Activated naive CD8-positive, alpha-beta T cell treated with anti-CD3 and anti-CD28 coated beads for 36 hours (primary cell): ENCODE results near the gene GON4L. TPM values are rescaled to one million over a fixed set of nuclear protein-coding genes. Genes with fewer than 3 reads are reported as not detected.
A peak's percentile ranks its signal among the peaks of the same experiment; 100 is the strongest.
"Not testable (repeated sequence)": the region's sequence is repeated elsewhere in the genome, so short reads cannot be mapped to it uniquely, and the experiment has no call there.

Experiments
- DNase-seq: peaks from one replicate; pipeline ENCODE4 v3.0.0; 2021
- H3K27ac Mint-ChIP-seq: one replicate; pipeline ENCODE4 v1.8.0; 2022; ENCODE audit warnings: mild to moderate bottlenecking, moderate library complexity, mixed read lengths
- H3K27me3 Mint-ChIP-seq: one replicate; pipeline ENCODE4 v1.8.0; 2022; ENCODE audit warnings: mild to moderate bottlenecking, mixed read lengths
- H3K36me3 Mint-ChIP-seq: one replicate; pipeline ENCODE4 v1.8.0; 2021; ENCODE audit warnings: mild to moderate bottlenecking, mixed read lengths
- H3K4me1 Mint-ChIP-seq: one replicate; pipeline ENCODE4 v1.8.0; 2021; ENCODE audit warnings: mixed read lengths
- H3K4me3 Mint-ChIP-seq: one replicate; pipeline ENCODE4 v1.8.0; 2022; ENCODE audit warnings: mild to moderate bottlenecking, moderate library complexity, mixed read lengths
- H3K9me3 Mint-ChIP-seq: one replicate; pipeline ENCODE4 v1.8.0; 2022; ENCODE audit warnings: mixed read lengths
- total RNA-seq, 2 experiments: library from RNA; stranded (reverse); gene quantifications; one replicate each; pipeline ENCODE4 v1.2.3, GENCODE V29; 2021

The GON4L gene
- total RNA-seq, 2 experiments from 2014 or later: 39.3 to 41.1 TPM

DNA sequence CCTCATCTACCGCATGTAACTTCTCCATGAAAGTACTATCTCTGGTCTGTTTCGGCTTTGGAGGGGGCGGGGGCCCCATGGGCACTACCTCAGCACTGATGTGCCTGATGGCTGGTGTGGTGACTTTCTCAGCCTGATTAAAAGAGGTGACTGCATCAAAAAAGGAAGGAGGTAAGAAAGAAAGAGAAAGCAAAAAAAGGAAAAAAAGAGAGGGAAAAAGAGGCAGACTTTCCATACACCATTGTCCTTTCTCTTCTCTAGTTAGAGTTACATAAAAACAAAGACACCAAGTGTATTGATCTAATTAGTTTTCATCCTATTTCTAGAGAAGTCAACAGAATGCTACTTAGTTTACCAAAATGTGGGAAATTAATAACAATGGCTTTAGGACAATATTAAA, 43.3 kb downstream of the GON4L start:
- no peaks in the 10 kb centered on the region for H3K9me3 Mint-ChIP-seq
- H3K27ac Mint-ChIP-seq: peak overlapping the region; percentile 30
- peaks cover 4% of the 10 kb centered on the region for H3K4me1 Mint-ChIP-seq
- no peak overlapping the region for H3K4me3 Mint-ChIP-seq
- no peak for DNase-seq
- H3K27me3 Mint-ChIP-seq: no peaks in the 10 kb centered on the region
- peaks cover 19% of the 10 kb centered on the region for H3K36me3 Mint-ChIP-seq

DNA sequence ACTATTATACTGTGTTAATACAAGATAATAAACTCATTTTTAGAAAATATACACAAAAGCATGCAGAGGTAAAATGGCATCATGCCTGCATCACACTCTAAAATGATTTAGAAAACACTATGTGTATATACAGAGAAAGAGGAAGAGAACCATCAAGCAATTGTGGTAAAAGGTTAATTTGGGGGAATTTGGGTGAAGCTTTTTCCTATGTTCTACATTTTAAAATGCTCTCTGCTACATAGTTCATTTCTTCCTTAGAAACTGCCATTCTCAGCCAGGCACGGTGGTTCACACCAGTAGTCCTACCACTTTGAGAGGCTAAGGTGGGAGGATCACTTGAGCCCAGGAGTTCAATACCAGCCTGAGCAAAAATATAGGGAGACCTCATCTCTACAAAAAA, 44.1 kb downstream of the GON4L start:
- Mint-ChIP-seq H3K27ac (no peak overlapping the region), H3K4me1 (peaks cover 4% of the 10 kb centered on the region), H3K9me3 (no peaks in the 10 kb centered on the region), H3K27me3 (no peaks in the 10 kb centered on the region), H3K4me3 (no peak overlapping the region), H3K36me3 (peaks cover 20% of the 10 kb centered on the region)
- DNase-seq: no peak

DNA sequence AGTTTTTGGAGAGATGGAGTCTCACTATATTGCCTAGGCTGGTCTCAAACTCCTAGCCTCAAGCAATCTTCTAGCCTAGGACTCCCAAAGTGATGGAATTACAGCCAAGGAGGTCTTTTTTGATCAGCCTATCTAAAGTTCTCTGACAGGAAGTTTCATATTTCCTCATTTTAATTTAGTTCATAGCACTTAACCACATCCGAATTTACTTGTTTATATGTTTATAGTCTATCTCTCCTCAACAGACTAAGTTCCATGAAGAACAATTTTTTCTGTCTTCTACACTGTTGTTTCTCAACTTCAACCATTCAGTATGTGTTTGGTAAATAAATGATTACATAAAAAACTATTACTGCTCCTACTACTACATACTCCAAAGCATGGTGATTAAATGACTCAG, 47.9 kb downstream of the GON4L start:
- Mint-ChIP-seq H3K27ac (no peak overlapping the region), H3K27me3 (no peaks in the 10 kb centered on the region), H3K36me3 (peaks cover 22% of the 10 kb centered on the region), H3K4me3 (no peak overlapping the region), H3K9me3 (no peaks in the 10 kb centered on the region), H3K4me1 (peaks cover 4% of the 10 kb centered on the region)
- no peak for DNase-seq

DNA sequence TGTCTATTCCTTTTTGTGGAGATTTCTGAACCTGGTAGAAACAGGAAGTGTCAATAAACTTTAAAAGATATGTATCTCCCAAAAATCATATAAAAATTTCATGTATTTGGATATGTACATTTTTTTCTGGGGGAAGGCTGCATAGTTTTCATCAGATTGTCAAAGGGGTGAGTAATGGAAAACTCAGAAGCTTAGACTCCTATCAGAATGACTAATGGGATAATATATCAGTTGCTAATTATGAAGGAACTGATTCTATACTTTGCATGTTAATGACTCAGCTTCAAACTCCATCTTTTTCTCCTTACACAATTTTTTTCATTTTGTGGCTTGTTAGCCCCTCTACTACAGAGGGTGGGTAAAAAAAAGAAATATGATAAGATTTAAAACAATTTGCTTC, 55.9 kb downstream of the GON4L start:
- Mint-ChIP-seq H3K4me3 (no peak overlapping the region), H3K27me3 (no peaks in the 10 kb centered on the region), H3K4me1 (peaks cover 3% of the 10 kb centered on the region), H3K36me3 (peaks cover 24% of the 10 kb centered on the region), H3K9me3 (no peaks in the 10 kb centered on the region), H3K27ac (peak overlapping the region; percentile 83)
- no peak for DNase-seq

DNA sequence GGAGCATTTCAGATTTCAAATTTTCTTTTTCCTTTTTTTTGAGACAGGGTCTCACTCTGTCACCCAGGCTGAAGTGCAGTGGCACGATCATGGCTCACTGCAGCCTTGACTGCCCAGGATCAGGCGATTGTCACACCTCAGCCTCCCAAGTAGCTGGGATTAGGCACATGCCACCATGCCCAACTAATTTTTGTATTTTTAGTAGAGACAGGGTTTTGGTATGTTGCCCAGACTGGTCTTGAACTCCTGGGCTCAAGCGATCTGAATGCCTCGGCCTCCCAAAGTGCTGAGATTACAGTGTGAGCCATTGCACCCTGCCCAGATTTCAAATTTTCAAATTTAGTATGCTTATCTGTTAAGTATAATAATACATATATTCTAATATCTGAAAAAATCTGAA, 61.4 kb downstream of the GON4L start:
- H3K27me3 Mint-ChIP-seq, H3K4me3 Mint-ChIP-seq, H3K9me3 Mint-ChIP-seq, DNase-seq, H3K4me1 Mint-ChIP-seq, H3K27ac Mint-ChIP-seq: not testable (repeated sequence)
- peaks cover 11% of the 10 kb centered on the region for H3K36me3 Mint-ChIP-seq

DNA sequence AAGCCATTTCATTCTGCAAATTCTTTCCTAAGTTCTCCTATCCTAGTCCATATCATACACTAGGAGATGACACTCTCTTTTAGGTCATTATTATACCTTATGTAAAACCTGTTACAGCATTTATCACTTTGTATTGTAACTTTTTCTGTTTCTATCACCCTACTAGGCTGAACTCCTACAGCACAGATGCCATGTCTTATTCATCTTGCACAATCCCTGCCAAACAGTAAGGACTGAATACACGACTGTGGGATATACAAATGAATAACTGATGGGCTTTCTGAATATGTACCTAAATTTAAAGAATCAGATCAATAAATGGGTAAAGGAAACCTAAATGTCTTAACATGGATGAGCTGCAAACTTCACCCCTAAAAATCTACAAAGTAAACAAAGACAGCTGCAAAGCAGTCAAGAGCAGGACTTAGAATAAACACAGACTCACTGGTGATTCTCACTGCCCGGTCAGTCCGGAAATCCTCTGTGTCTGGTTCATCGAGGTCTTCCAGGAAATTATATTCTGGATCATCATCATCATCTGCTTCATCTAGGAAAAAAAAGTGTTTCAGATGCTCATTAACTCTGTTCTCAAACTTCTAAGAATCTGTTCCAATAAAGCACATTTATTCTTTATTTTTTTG, 62.3 kb downstream of the GON4L start:
- peaks cover 7% of the 10 kb centered on the region for H3K36me3 Mint-ChIP-seq

DNA sequence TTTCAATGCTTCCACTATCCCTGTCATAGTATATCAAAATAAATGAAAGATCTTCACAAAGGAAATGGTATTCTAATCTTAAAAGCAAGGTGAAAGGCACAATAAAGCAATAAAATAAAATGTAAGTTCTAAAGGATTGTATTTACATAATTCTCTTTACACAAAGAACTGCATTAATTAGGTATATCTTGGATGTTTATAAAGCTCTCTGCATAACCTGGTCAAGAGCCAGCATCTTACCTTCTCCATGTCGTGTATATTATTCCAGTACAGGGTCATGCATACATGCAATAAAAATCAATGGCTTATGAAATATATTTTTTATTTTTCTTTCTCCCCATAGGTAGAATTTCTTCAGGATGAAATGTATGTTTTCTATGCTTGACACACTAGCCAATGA, 63.8 kb downstream of the GON4L start:
- Mint-ChIP-seq H3K27ac (no peak overlapping the region), H3K36me3 (no peaks in the 10 kb centered on the region), H3K4me3 (no peak overlapping the region), H3K4me1 (no peaks in the 10 kb centered on the region), H3K9me3 (no peaks in the 10 kb centered on the region), H3K27me3 (no peaks in the 10 kb centered on the region)
- DNase-seq: no peak

More for the DNA sequence above, 62.3 kb downstream of the GON4L start:
- Mint-ChIP-seq H3K27ac (no peak overlapping the region), H3K27me3 (no peaks in the 10 kb centered on the region), H3K4me1 (no peaks in the 10 kb centered on the region), H3K9me3 (no peaks in the 10 kb centered on the region), H3K4me3 (no peak overlapping the region)
- DNase-seq: no peak

DNA sequence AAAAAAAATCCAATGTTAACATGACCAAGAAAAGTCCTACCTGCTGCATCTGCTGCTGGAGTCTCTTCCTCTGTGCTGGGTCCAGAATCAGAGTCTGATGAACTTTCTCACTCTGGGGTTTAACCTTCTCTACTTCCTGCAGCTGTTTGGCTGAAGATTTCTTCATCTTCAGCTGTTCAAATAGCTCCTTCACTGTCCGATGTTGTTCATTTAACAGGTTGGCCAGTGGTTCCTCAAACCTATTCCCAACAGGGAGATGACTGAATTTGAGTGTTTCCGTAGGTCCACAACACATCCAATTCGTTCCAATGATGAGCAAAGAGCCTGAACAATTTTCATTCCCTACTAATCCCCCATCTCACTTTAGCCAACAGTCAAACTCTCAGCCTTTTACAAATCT, 79.4 kb downstream of the GON4L start:
- Mint-ChIP-seq H3K36me3 (peaks cover 27% of the 10 kb centered on the region), H3K4me1 (peaks cover 6% of the 10 kb centered on the region), H3K4me3 (no peak overlapping the region), H3K27me3 (no peaks in the 10 kb centered on the region), H3K27ac (no peak overlapping the region), H3K9me3 (no peaks in the 10 kb centered on the region)
- no peak for DNase-seq

DNA sequence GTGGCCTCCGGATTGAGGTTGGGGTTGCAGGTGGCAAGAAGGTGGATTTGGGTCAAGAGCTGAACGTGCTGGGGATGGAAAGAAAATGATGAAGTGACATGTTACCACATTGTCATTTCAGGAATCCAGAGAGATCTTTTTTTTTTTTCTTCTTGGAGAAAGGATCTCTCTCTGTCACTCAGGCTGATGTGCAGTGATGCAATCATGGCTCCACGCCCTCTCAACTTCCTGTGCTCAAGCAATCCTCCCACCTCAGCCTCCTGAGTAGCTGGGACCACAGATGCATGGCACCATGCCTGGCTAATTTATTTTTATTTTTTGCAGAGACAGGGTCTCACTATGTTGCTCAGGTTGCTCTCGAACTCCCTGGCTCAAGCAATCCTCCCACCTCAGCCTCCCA, 80.6 kb downstream of the GON4L start:
- Mint-ChIP-seq H3K27me3 (no peaks in the 10 kb centered on the region), H3K36me3 (peaks cover 25% of the 10 kb centered on the region), H3K27ac (peak overlapping the region; percentile 74), H3K9me3 (no peaks in the 10 kb centered on the region), H3K4me1 (peaks cover 6% of the 10 kb centered on the region), H3K4me3 (no peak overlapping the region)
- no peak for DNase-seq

DNA sequence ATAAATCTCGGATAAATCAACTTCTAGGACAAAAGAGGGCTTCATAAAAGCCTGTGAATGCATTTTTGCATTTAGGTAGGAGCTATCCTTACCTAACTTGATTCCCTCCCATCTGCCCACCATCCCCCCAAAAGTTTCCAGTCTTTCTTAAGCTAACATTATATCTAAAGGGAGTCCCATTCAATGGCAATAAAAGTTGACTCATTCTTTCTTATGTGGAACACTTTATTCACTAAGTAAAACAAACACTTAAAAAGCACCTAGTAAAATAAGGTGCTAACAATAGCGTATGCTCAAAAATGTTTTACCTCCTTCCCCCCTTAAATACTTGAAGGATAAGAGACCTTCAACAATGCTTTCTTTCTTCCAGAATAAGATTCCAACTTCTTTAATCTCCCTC, 83.8 kb downstream of the GON4L start:
- no peaks in the 10 kb centered on the region for H3K9me3 Mint-ChIP-seq
- H3K4me1 Mint-ChIP-seq: peaks cover 6% of the 10 kb centered on the region
- no peak overlapping the region for H3K4me3 Mint-ChIP-seq
- no peak overlapping the region for H3K27ac Mint-ChIP-seq
- no peak for DNase-seq
- peaks cover 25% of the 10 kb centered on the region for H3K36me3 Mint-ChIP-seq
- no peaks in the 10 kb centered on the region for H3K27me3 Mint-ChIP-seq

DNA sequence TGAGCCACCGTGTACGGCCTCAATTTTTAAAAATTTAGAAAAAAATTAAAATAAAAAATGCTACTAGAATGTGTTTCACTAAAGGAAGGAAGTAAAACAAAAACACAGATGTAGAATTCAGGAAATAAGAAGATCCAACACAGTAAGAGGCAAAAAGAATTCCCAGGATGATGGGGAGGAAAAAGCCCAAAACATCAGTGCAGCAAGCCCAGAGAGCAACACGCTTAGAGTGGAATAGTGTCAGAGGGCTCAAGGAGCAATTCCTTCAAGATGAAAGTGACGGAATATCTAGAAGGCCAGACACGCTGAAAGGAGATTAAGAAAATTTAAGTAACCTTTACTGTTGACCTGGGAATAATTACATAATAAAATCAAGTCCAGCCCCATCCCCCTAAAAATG, 87.8 kb downstream of the GON4L start:
- H3K9me3 Mint-ChIP-seq: no peaks in the 10 kb centered on the region
- H3K27ac Mint-ChIP-seq: no peak overlapping the region
- H3K36me3 Mint-ChIP-seq: peaks cover 9% of the 10 kb centered on the region
- no peaks in the 10 kb centered on the region for H3K27me3 Mint-ChIP-seq
- DNase-seq: no peak
- peaks cover 4% of the 10 kb centered on the region for H3K4me1 Mint-ChIP-seq
- H3K4me3 Mint-ChIP-seq: no peak overlapping the region

DNA sequence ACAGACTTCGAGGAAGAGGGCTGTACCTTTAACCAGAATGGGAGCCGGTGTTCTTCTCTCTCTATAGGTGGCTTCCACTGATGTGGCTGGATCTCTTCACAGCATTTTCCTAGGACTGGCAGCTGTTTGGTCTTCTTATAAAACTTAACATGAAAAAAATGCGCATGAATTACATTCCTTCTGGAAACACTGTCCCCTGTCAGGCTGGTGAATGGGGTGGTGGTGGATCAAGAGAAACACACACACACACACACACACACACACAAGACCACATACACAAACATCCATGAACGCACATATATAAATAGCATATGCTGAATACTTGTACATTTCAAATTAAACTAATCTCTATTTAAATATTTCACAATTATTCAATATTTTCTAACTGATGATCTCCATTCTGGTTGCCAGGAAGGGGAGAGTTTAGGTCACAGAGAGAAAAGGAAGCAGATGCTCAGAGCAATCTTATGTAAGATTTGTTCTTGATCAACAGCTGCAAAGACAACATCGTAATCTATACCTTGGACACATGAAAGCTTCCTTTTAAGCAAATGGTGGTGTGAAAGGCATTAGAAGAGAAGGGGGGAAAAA, 89.5 kb downstream of the GON4L start:
- not testable (repeated sequence) for H3K27ac Mint-ChIP-seq, H3K4me1 Mint-ChIP-seq, H3K9me3 Mint-ChIP-seq, H3K36me3 Mint-ChIP-seq, DNase-seq, H3K27me3 Mint-ChIP-seq, H3K4me3 Mint-ChIP-seq

DNA sequence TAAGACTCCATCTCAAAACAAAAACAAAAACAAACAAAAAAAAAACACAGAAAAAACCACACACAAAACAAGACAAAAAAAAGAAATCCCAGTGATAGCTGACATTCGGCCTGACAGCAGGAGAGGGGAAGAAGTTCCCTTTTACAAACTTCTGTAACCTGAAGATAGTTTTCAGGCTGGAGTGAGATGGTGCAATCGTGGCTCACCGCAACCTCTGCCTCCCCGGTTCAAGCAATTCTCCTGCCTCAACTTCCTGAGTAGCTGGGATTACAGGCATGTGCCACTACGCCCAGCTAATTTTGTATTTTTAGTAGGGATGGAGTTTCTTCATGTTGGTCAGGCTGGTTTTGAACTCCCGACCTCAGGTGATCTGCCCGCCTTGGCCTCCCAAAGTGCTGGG, 93.0 kb downstream of the GON4L start:
- H3K27me3 Mint-ChIP-seq, DNase-seq, H3K9me3 Mint-ChIP-seq, H3K4me1 Mint-ChIP-seq, H3K4me3 Mint-ChIP-seq, H3K27ac Mint-ChIP-seq: not testable (repeated sequence)
- H3K36me3 Mint-ChIP-seq: peaks cover 16% of the 10 kb centered on the region

DNA sequence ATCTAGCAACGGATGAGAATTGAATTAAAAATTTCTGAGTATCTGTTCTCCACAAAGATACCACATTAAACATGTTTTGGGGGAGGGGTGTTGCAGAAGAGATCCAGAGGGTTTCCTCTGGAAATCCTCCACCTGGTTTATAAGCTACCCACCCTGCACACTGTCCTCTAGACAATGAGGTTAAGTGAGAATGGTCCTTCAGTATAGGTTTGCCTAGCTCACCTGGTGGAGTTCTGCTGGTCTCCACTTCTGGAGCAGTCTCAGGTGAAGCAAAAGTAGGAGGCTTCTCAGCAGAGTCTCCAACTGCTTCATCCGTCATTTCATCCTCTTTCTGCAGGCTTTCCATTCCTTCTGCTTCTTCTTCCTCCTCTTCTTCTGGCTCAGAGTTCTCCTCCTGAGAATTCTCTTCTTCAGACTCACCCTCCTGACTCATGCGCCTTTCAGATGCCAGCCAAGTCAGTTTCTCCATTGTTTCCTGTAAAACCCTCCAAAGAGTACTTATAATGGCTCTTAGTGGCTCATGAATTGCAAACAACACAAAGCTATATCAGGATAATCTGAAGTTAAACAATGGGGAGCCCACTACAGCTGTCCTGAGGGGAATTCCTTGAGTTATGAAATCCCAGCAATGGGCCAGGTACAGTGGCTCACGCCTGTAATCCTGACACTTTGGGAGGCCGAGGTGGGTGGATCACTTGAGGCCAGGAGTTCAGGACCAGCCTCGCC, 93.8 kb downstream of the GON4L start:
- not testable (repeated sequence) for H3K4me1 Mint-ChIP-seq, H3K27me3 Mint-ChIP-seq, H3K9me3 Mint-ChIP-seq, H3K4me3 Mint-ChIP-seq, DNase-seq
- Mint-ChIP-seq H3K27ac (peak overlapping the region; percentile 25), H3K36me3 (peaks cover 12% of the 10 kb centered on the region)

DNA sequence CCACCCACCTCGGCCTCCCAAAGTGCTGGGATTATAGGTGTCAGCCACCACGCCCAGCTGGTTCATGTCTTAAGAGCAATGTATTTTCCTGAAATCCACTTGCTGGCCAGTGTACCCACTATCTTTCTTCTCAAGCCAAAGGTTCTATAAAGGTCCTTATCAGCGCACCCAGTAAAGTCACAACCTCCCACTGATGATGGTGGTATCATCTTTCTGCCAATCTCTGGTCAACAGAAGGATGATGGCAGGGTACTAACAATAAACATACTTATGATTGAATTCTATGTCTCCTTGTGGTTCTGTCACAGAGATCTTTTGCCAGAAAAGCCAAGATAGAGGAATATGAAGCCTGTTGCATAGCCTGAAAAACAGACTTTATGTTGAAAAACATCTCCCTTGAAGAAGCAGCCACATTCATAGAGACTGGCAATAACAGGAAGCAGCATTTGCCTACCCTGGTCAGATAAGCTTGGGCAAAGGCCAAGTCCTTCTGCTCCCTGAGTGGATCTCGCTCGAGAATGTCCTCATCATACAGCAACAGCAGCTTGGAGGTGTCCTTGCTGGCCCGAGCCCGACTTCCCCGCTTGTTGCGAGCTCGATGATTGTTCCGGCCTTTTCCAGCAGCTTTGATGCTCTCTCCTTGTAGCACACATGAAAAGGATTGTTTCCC, 95.1 kb downstream of the GON4L start:
- H3K9me3 Mint-ChIP-seq: no peaks in the 10 kb centered on the region
- no peaks in the 10 kb centered on the region for H3K27me3 Mint-ChIP-seq
- no peak for DNase-seq
- no peak overlapping the region for H3K4me3 Mint-ChIP-seq
- H3K36me3 Mint-ChIP-seq: peaks cover 11% of the 10 kb centered on the region
- no peaks in the 10 kb centered on the region for H3K4me1 Mint-ChIP-seq
- no peak overlapping the region for H3K27ac Mint-ChIP-seq
